Neural cell (in vitro differentiated cells): ENCODE results near the gene EOMES. TPM values are rescaled to one million over a fixed set of nuclear protein-coding genes. Genes with fewer than 3 reads are reported as not detected.

Experiments used
- H2AFZ ChIP-seq: fragments of 200-600, 300-800 bp; sonication (generic), shearing (Covaris generic); 2 replicates; pipeline ENCODE4 v1.6.0; 2014; ENCODE audit warnings: low read depth, mild to moderate bottlenecking, antibody characterized with exemption, low read length, moderate library complexity
- H3F3A ChIP-seq: fragments of 200-600 bp; shearing (Covaris generic); 2 replicates; pipeline ENCODE4 v1.6.1; 2016; ENCODE audit warnings: mild to moderate bottlenecking, moderate library complexity, mixed read lengths, antibody characterized with exemption, low read length; ENCODE audit not compliant: insufficient read depth, poor library complexity, severe bottlenecking
- H3K27ac ChIP-seq: fragments of 200-600, 300-800 bp; sonication (generic), shearing (Covaris generic); 2 replicates; pipeline ENCODE4 v1.5.1; 2014; ENCODE audit warnings: mild to moderate bottlenecking, low read length, moderate library complexity
- H3K27me3 ChIP-seq: fragments of 300-800, 200-600 bp; sonication (generic), shearing (Covaris generic); 2 replicates; pipeline ENCODE4 v1.6.0; 2014; ENCODE audit warnings: mild to moderate bottlenecking, low read depth, low read length, moderate library complexity; ENCODE audit not compliant: insufficient read depth
- H3K36me3 ChIP-seq: fragments of 300-800, 200-600 bp; sonication (generic), shearing (Covaris generic); 2 replicates; pipeline ENCODE4 v1.5.1; 2014; ENCODE audit warnings: mild to moderate bottlenecking, antibody characterized with exemption, low read length, moderate library complexity; ENCODE audit not compliant: insufficient read depth
- H3K4me2 ChIP-seq: fragments of 300-800, 200-600 bp; sonication (generic), shearing (Covaris generic); 2 replicates; pipeline ENCODE4 v1.6.0; 2014; ENCODE audit warnings: mild to moderate bottlenecking, low read length
- H3K4me3 ChIP-seq: fragments of 300-800, 200-600 bp; sonication (generic), shearing (Covaris generic); 2 replicates; pipeline ENCODE4 v1.5.1; 2014; ENCODE audit warnings: mild to moderate bottlenecking, low read length, moderate library complexity
- H3K79me2 ChIP-seq: fragments of 200-600 bp; shearing (Covaris generic); replicated peaks from 2 replicates; pipeline ENCODE4 v1.6.0; 2014; ENCODE audit warnings: mild to moderate bottlenecking, low read length, moderate library complexity; ENCODE audit not compliant: insufficient read depth
- H3K9ac ChIP-seq: fragments of 300-800, 200-600 bp; sonication (generic), shearing (Covaris generic); 2 replicates; pipeline ENCODE4 v1.6.1; 2016; ENCODE audit warnings: mild to moderate bottlenecking, low read length, mixed read lengths
- H3K9me2 ChIP-seq: fragments of 200-600 bp; shearing (Covaris generic); 2 replicates; pipeline ENCODE4 v1.6.1; 2016; ENCODE audit warnings: mild to moderate bottlenecking, low read length, mixed read lengths; ENCODE audit not compliant: insufficient read depth
- H3K9me3 ChIP-seq: fragments of 200-600, 300-800 bp; sonication (generic), shearing (Covaris generic); 2 replicates; pipeline ENCODE4 v1.6.1; 2016; ENCODE audit warnings: mild to moderate bottlenecking, mixed run types, low read length, moderate library complexity, mixed read lengths
- H4K20me1 ChIP-seq: fragments of 200-600 bp; shearing (Covaris generic); 2 replicates; pipeline ENCODE4 v1.6.1; 2016; ENCODE audit warnings: mild to moderate bottlenecking, mixed run types; ENCODE audit not compliant: insufficient read depth
- EP300 ChIP-seq: fragments of 450-650 bp; conservative IDR thresholded peaks from 2 replicates; pipeline ENCODE4 v1.6.1; 2014; ENCODE audit warnings: antibody characterized with exemption, mild to moderate bottlenecking, moderate library complexity; ENCODE audit not compliant: poor library complexity, severe bottlenecking
- EZH2 ChIP-seq: fragments of 200-600, 300-800 bp; shearing (Covaris generic), sonication (generic); IDR thresholded peaks from 2 replicates; pipeline ENCODE4 v1.6.1; 2014; ENCODE audit warnings: antibody characterized with exemption, low read length, borderline replicate concordance, mild to moderate bottlenecking; ENCODE audit not compliant: insufficient read depth, poor library complexity, severe bottlenecking
- MXI1 ChIP-seq: fragments of 450-650 bp; conservative IDR thresholded peaks from 2 replicates; pipeline ENCODE4 v1.6.1; 2014; ENCODE audit warnings: antibody characterized with exemption, mild to moderate bottlenecking; ENCODE audit not compliant: poor library complexity, severe bottlenecking
- POLR2AphosphoS5 ChIP-seq: IDR thresholded peaks from 2 replicates; pipeline ENCODE4 v1.6.1; 2012
- RAD21 ChIP-seq: fragments of 450-650 bp; conservative IDR thresholded peaks from 2 replicates; pipeline ENCODE4 v1.6.1; 2014; ENCODE audit warnings: antibody characterized with exemption, mild to moderate bottlenecking, moderate library complexity
- SMC3 ChIP-seq: fragments of 450-650 bp; conservative IDR thresholded peaks from 2 replicates; pipeline ENCODE4 v1.6.1; 2014; ENCODE audit warnings: antibody characterized with exemption, mild to moderate bottlenecking, moderate library complexity; ENCODE audit not compliant: poor library complexity
- TAF1 ChIP-seq: IDR thresholded peaks from 2 replicates; pipeline ENCODE4 v1.6.1; 2012; ENCODE audit warnings: low read depth
- polyA plus RNA-seq: library from polyadenylated mRNA; depleted of rRNA; stranded (reverse); fragments of >200 nt; gene quantifications from 2 replicates; pipeline ENCODE4 v1.2.3, GENCODE V29; 2014
- TF ChIP-seq, protein P1 (sequence below): fragments of 450-650 bp; IDR thresholded peaks from 2 replicates; pipeline ENCODE4 v1.5.1; 2014; ENCODE audit warnings: antibody characterized with exemption, mild to moderate bottlenecking, moderate library complexity; ENCODE audit not compliant: poor library complexity, severe bottlenecking
- TF ChIP-seq, protein P2 (sequence below): IDR thresholded peaks from 2 replicates; pipeline ENCODE4 v1.6.1; 2012; ENCODE audit warnings: borderline replicate concordance

The EOMES gene
- polyA plus RNA-seq, 1 donor from 2014 or later: 0.24 TPM

DNA sequence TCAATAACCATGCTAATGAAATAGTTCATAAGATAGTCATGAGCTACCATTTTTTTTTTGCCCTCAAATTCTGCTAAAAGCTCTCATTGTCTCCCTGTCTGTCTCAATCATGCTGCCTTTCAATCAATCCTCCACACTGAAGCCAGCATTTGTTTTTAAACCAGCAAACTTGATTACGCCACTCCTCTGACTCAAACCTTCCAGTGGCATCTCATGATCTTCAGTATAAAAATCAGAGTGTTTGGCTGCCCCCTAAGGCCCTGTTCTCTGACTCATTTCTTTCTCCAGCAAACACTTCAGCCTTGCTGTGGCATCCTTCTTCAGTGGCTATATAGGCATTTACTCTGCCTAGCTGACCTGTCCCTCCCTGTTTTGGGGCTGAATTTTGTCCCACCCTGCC lies 36.0 kb upstream of the EOMES start:
- H3K9ac ChIP-seq: no peak overlapping the region
- TF ChIP-seq SMC3: no peak
- TF ChIP-seq MXI1: no peak
- TF ChIP-seq, protein P1, sequence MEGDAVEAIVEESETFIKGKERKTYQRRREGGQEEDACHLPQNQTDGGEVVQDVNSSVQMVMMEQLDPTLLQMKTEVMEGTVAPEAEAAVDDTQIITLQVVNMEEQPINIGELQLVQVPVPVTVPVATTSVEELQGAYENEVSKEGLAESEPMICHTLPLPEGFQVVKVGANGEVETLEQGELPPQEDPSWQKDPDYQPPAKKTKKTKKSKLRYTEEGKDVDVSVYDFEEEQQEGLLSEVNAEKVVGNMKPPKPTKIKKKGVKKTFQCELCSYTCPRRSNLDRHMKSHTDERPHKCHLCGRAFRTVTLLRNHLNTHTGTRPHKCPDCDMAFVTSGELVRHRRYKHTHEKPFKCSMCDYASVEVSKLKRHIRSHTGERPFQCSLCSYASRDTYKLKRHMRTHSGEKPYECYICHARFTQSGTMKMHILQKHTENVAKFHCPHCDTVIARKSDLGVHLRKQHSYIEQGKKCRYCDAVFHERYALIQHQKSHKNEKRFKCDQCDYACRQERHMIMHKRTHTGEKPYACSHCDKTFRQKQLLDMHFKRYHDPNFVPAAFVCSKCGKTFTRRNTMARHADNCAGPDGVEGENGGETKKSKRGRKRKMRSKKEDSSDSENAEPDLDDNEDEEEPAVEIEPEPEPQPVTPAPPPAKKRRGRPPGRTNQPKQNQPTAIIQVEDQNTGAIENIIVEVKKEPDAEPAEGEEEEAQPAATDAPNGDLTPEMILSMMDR: no peak
- TF ChIP-seq, protein P2, sequence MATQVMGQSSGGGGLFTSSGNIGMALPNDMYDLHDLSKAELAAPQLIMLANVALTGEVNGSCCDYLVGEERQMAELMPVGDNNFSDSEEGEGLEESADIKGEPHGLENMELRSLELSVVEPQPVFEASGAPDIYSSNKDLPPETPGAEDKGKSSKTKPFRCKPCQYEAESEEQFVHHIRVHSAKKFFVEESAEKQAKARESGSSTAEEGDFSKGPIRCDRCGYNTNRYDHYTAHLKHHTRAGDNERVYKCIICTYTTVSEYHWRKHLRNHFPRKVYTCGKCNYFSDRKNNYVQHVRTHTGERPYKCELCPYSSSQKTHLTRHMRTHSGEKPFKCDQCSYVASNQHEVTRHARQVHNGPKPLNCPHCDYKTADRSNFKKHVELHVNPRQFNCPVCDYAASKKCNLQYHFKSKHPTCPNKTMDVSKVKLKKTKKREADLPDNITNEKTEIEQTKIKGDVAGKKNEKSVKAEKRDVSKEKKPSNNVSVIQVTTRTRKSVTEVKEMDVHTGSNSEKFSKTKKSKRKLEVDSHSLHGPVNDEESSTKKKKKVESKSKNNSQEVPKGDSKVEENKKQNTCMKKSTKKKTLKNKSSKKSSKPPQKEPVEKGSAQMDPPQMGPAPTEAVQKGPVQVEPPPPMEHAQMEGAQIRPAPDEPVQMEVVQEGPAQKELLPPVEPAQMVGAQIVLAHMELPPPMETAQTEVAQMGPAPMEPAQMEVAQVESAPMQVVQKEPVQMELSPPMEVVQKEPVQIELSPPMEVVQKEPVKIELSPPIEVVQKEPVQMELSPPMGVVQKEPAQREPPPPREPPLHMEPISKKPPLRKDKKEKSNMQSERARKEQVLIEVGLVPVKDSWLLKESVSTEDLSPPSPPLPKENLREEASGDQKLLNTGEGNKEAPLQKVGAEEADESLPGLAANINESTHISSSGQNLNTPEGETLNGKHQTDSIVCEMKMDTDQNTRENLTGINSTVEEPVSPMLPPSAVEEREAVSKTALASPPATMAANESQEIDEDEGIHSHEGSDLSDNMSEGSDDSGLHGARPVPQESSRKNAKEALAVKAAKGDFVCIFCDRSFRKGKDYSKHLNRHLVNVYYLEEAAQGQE: no peak
- no peak for TF ChIP-seq RAD21
- no peak for TF ChIP-seq EZH2
- no peak for TF ChIP-seq TAF1
- no peak for TF ChIP-seq POLR2AphosphoS5
- TF ChIP-seq EP300: no peak
- H4K20me1 ChIP-seq: no peaks in the 10 kb centered on the region
- no peak overlapping the region for H3K4me2 ChIP-seq
- H3K27me3 ChIP-seq: no peaks in the 10 kb centered on the region
- H3K9me2 ChIP-seq: no peaks in the 10 kb centered on the region
- no peaks in the 10 kb centered on the region for H3K36me3 ChIP-seq
- no peaks in the 10 kb centered on the region for H3K79me2 ChIP-seq
- no peak overlapping the region for H2AFZ ChIP-seq
- no peaks in the 10 kb centered on the region for H3F3A ChIP-seq
- H3K27ac ChIP-seq: no peak overlapping the region
- no peak overlapping the region for H3K4me3 ChIP-seq
- H3K9me3 ChIP-seq: no peaks in the 10 kb centered on the region

DNA sequence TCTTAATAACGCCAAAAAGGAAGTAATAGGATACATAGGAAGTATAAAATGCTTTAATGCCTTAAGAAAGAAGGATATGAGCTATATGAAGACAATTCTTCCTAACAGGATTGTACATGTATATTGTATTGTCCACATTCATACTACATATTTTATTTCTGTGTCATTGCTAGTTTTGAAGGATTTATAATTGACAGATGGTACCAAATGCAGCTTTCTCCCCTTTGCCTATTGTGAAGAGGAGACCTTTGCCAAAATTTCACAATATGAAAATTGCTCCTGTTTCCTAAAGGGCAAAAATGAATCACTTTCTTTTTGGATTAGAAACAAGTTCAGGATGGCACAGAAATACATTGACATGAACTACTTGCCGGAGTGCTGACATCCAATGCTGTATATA lies 34.8 kb upstream of the EOMES start:
- Histone ChIP-seq H3K36me3 (no peaks in the 10 kb centered on the region), H3K9me2 (no peaks in the 10 kb centered on the region), H2AFZ (no peak overlapping the region), H4K20me1 (no peaks in the 10 kb centered on the region), H3K79me2 (no peaks in the 10 kb centered on the region), H3K9me3 (no peaks in the 10 kb centered on the region), H3K27ac (no peak overlapping the region), H3K9ac (no peak overlapping the region), H3K4me3 (no peak overlapping the region), H3K4me2 (no peak overlapping the region), H3F3A (no peaks in the 10 kb centered on the region), H3K27me3 (no peaks in the 10 kb centered on the region)
- TF ChIP-seq, protein P2: no peak
- TF ChIP-seq SMC3 (no peak), TAF1 (no peak), POLR2AphosphoS5 (no peak), RAD21 (no peak), EZH2 (no peak), MXI1 (no peak)
